Caco-2 (cell line): ENCODE data around the gene EMD. TPM values are rescaled to one million over a fixed set of nuclear protein-coding genes. Genes with fewer than 3 reads are reported as not detected.
A peak's percentile ranks its signal among the peaks of the same experiment; 100 is the strongest.

ENCODE experiments used
- BruUV-seq: library from RNA; stranded (reverse); fragments of 400-500 nt; replicated peaks from 2 replicates; lab custom pipeline; 2021; lab: Mats Ljungman, UMichigan
- CTCF ChIA-PET: fragments of 300-600 bp; sonication (Branson Sonifier 250); formaldehyde crosslinking; loops from one replicate; lab custom pipeline; 2022; ENCODE audit warnings: antibody characterized with exemption; lab: Charles Lee
- POLR2A ChIA-PET: fragments of 300-600 bp; sonication (Branson Sonifier 250); formaldehyde crosslinking; loops from one replicate; lab custom pipeline; 2022; ENCODE audit warnings: antibody characterized with exemption; lab: Charles Lee
- DNase-seq, 2 experiments: peaks; one replicate each; pipeline versions ENCODE4 v3.0.0 to v3.0.0-alpha.2; 2020 to 2022
- H3K27me3 ChIP-seq: replicated peaks from 2 replicates; pipeline ENCODE4 v1.6.0; 2011; ENCODE audit warnings: low read length; ENCODE audit not compliant: control insufficient read depth, insufficient read depth
- H3K36me3 ChIP-seq: 2 replicates; pipeline ENCODE4 v1.5.1; 2011; ENCODE audit warnings: low read length; ENCODE audit not compliant: control insufficient read depth, insufficient read depth
- H3K4me1 ChIP-seq: fragments of 250-450 bp; sonication (Bioruptor Pico); 2 replicates; pipeline ENCODE4 v1.5.1; 2020; ENCODE audit warnings: mild to moderate bottlenecking
- H3K4me3 ChIP-seq: 2 replicates; pipeline ENCODE4 v1.5.1; 2011; ENCODE audit warnings: low read depth, mild to moderate bottlenecking, control low read depth, low read length
- H3K9me3 ChIP-seq: fragments of 250-450 bp; sonication (Bioruptor Pico); 2 replicates; pipeline ENCODE4 v1.5.1; 2020; ENCODE audit warnings: mild to moderate bottlenecking, moderate library complexity
- H3K27ac Mint-ChIP-seq: one replicate; pipeline ENCODE4 v1.8.0; 2022; ENCODE audit warnings: mixed read lengths; ENCODE audit not compliant: unreplicated experiment
- H3K27me3 Mint-ChIP-seq: one replicate; pipeline ENCODE4 v1.8.0; 2022; ENCODE audit warnings: mixed read lengths; ENCODE audit not compliant: insufficient read depth, unreplicated experiment
- H3K36me3 Mint-ChIP-seq: one replicate; pipeline ENCODE4 v1.8.0; 2022; ENCODE audit warnings: mild to moderate bottlenecking, mixed read lengths; ENCODE audit not compliant: insufficient read depth, unreplicated experiment
- H3K4me1 Mint-ChIP-seq: one replicate; pipeline ENCODE4 v1.8.0; 2022; ENCODE audit warnings: low read depth, mixed read lengths; ENCODE audit not compliant: unreplicated experiment
- H3K4me3 Mint-ChIP-seq: one replicate; pipeline ENCODE4 v1.8.0; 2022; ENCODE audit warnings: mild to moderate bottlenecking, moderate library complexity, mixed read lengths; ENCODE audit not compliant: unreplicated experiment
- H3K9me3 Mint-ChIP-seq: one replicate; pipeline ENCODE4 v1.8.0; 2022; ENCODE audit warnings: mixed read lengths; ENCODE audit not compliant: unreplicated experiment
- CTCF ChIP-seq, 2 experiments: fragments of 200-600 bp in 1 of 2; IDR thresholded peaks; 1 replicate in 1 of 2; 2 replicates in 1 of 2; pipeline versions ENCODE4 v1.5.1 to v1.8.0; 2011 to 2022; ENCODE audit warnings: antibody characterized with exemption in 1 of 2, control low read depth in 1 of 2, inconsistent platforms in 1 of 2, low read depth in 1 of 2, low read length in 1 of 2, mild to moderate bottlenecking in 1 of 2, moderate library complexity in 1 of 2; ENCODE audit not compliant: insufficient read depth in 1 of 2, severe bottlenecking in 1 of 2, unreplicated experiment in 1 of 2
- intact Hi-C: fragments of 100-400 bp; cut with micrococcal nuclease; formaldehyde crosslinking; loops from one replicate; pipeline ENCODE4 v1.10.0; 2022; ENCODE audit not compliant: unreplicated experiment
- total RNA-seq: library from RNA; stranded (reverse); gene quantifications from 2 replicates; pipeline ENCODE4 v1.2.3, GENCODE V29; 2022

The EMD gene
- total RNA-seq, 1 experiment from 2014 or later: 70.1 TPM

GRCh38 chrX:154371017-154371788, 7.9 kb upstream of the EMD start:
- intact Hi-C loops: loop anchor here (5.0 to 10.0 kb wide), 2 partner anchors 396 to 579 kb away; partner anchors contain the start of genes HCFC1, IDH3G, SSR4 and TMEM187
- no peaks in the 10 kb centered on the region for H3K27me3 Mint-ChIP-seq
- no peaks in the 10 kb centered on the region for H3K27me3 ChIP-seq
- no TSS peak for BruUV-seq
- DNase-seq: peak; percentile 92 to 93
- H3K9me3 Mint-ChIP-seq: no peaks in the 10 kb centered on the region
- peak overlapping the region; percentile 83 for H3K4me3 Mint-ChIP-seq
- peak overlapping the region; percentile 61 for H3K27ac Mint-ChIP-seq
- H3K36me3 Mint-ChIP-seq: peaks cover 47% of the 10 kb centered on the region
- peak overlapping the region; percentile 98 for H3K4me3 ChIP-seq
- H3K4me1 ChIP-seq: peaks cover 22% of the 10 kb centered on the region
- ChIA-PET POLR2A (interaction anchor here (0.6 to 1.0 kb wide), 7 partner anchors 8 to 580 kb away, joined by 3 to 10 read pairs (median 4); partner anchors contain the start of genes EMD, IDH3G, RPL10 and SLC10A3), CTCF (interaction anchor here (0.6 kb wide), 1 partner anchor 40 kb away, joined by 5 read pairs; no protein-coding TSS in a partner anchor)
- no peaks in the 10 kb centered on the region for H3K4me1 Mint-ChIP-seq
- no peaks in the 10 kb centered on the region for H3K9me3 ChIP-seq
- no peaks in the 10 kb centered on the region; the same call in 1 of the 2 replicates for H3K36me3 ChIP-seq
- TF ChIP-seq CTCF (IDR thresholded peaks at IDR 0.05; ENCODE audit: insufficient read depth in 1 of 2, low read depth in 1 of 2, low read length in 1 of 2, severe bottlenecking in 1 of 2, unreplicated experiment in 1 of 2): no peak

- peaks cover 22% of the 10 kb centered on the region for H3K4me1 ChIP-seq
- H3K4me3 Mint-ChIP-seq: peak overlapping the region; percentile 46
- no TSS peak for BruUV-seq
- H3K36me3 Mint-ChIP-seq: peaks cover 43% of the 10 kb centered on the region
- no peak overlapping the region for H3K27ac Mint-ChIP-seq
- no peaks in the 10 kb centered on the region for H3K4me1 Mint-ChIP-seq
- intact Hi-C loops: loop anchor here (5.0 to 10.0 kb wide), 2 partner anchors 397 to 580 kb away; partner anchors contain the start of genes HCFC1, IDH3G, SSR4 and TMEM187
- ChIA-PET CTCF (no interaction called here), POLR2A (no interaction called here)
- no peaks in the 10 kb centered on the region for H3K9me3 Mint-ChIP-seq
- no peaks in the 10 kb centered on the region for H3K9me3 ChIP-seq
- H3K27me3 ChIP-seq: no peaks in the 10 kb centered on the region
- no peak for DNase-seq
- peak overlapping the region; percentile 39 for H3K4me3 ChIP-seq
- TF ChIP-seq CTCF (IDR thresholded peaks at IDR 0.05; ENCODE audit: insufficient read depth in 1 of 2, low read depth in 1 of 2, low read length in 1 of 2, severe bottlenecking in 1 of 2, unreplicated experiment in 1 of 2): no peak
- H3K36me3 ChIP-seq: peaks cover 1% of the 10 kb centered on the region; the same call in 1 of the 2 replicates
- H3K27me3 Mint-ChIP-seq: no peaks in the 10 kb centered on the region
Measured at GRCh38 chrX:154371789-154372300, 7.2 kb upstream of the EMD start.

GRCh38 chrX:154372612-154373022, 6.5 kb upstream of the EMD start:
- intact Hi-C loops: loop anchor here (1.0 to 10.0 kb wide), 3 partner anchors 162 to 580 kb away; partner anchors contain the start of genes HCFC1, IDH3G, SSR4 and TMEM187
- H3K9me3 Mint-ChIP-seq: no peaks in the 10 kb centered on the region
- no peak overlapping the region for H3K4me3 ChIP-seq
- no peak for TF ChIP-seq CTCF (IDR thresholded peaks at IDR 0.05; ENCODE audit: insufficient read depth in 1 of 2, low read depth in 1 of 2, low read length in 1 of 2, severe bottlenecking in 1 of 2, unreplicated experiment in 1 of 2)
- H3K9me3 ChIP-seq: no peaks in the 10 kb centered on the region
- no peaks in the 10 kb centered on the region for H3K4me1 Mint-ChIP-seq
- DNase-seq: peak in 1 of 2 experiments; percentile 54
- peaks cover 37% of the 10 kb centered on the region for H3K36me3 Mint-ChIP-seq
- H3K27me3 Mint-ChIP-seq: no peaks in the 10 kb centered on the region
- peak overlapping the region; percentile 48 for H3K27ac Mint-ChIP-seq
- CTCF ChIA-PET: interaction anchor here (0.6 to 2.0 kb wide), 10 partner anchors 9 to 169 kb away, joined by 3 to 18 read pairs (median 4); partner anchors contain the start of genes RPL10 and SLC10A3
- no peaks in the 10 kb centered on the region for H3K27me3 ChIP-seq
- H3K36me3 ChIP-seq: 0 out of 2 replicates have a peak, but pooled peaks cover 2% of the 10 kb centered on the region
- no TSS peak for BruUV-seq
- peak overlapping the region; percentile 46 for H3K4me3 Mint-ChIP-seq
- H3K4me1 ChIP-seq: peaks cover 22% of the 10 kb centered on the region
- POLR2A ChIA-PET: interaction anchor here (1.1 to 1.2 kb wide), 2 partner anchors 25 to 39 kb away, joined by 4 to 12 read pairs; partner anchors contain the start of gene TAFAZZIN
